BLaER1 (cell line): ENCODE results near the gene PPP6R3.

Source experiments
- H3K27ac ChIP-seq: shearing (Covaris generic); formaldehyde crosslinking; 2 replicates; pipeline ENCODE4 v1.8.1; 2022
- H3K27me3 ChIP-seq: shearing (Covaris generic); formaldehyde crosslinking; 2 replicates; pipeline ENCODE4 v1.8.1; 2022
- H3K36me3 ChIP-seq: shearing (Covaris generic); formaldehyde crosslinking; 2 replicates; pipeline ENCODE4 v1.8.1; 2022
- H3K4me1 ChIP-seq: shearing (Covaris generic); formaldehyde crosslinking; 2 replicates; pipeline ENCODE4 v1.8.1; 2022
- H3K4me2 ChIP-seq: shearing (Covaris generic); formaldehyde crosslinking; 2 replicates; pipeline ENCODE4 v1.8.1; 2022
- H3K4me3 ChIP-seq: shearing (Covaris generic); formaldehyde crosslinking; 2 replicates; pipeline ENCODE4 v1.8.1; 2022
- H3K9ac ChIP-seq: shearing (Covaris generic); formaldehyde crosslinking; 2 replicates; pipeline ENCODE4 v1.8.1; 2022
- H3K9me3 ChIP-seq: shearing (Covaris generic); formaldehyde crosslinking; 2 replicates; pipeline ENCODE4 v1.8.1; 2022
- H4K20me1 ChIP-seq: shearing (Covaris generic); formaldehyde crosslinking; 2 replicates; pipeline ENCODE4 v1.8.1; 2022
- Cebpa-rat ChIP-seq: shearing (Covaris generic); IDR thresholded peaks from 2 replicates; pipeline ENCODE4 v1.8.1; 2022

The PPP6R3 gene

GRCh38 chr11:68498903-68499883, 38.6 kb downstream of the PPP6R3 start:
- Histone ChIP-seq H3K4me1 (peaks cover 99% of the 10 kb centered on the region), H4K20me1 (peaks cover 100% of the 10 kb centered on the region), H3K9ac (0 out of 2 replicates have a peak overlapping the region, but pooled peaks have one; percentile 18), H3K27ac (peak overlapping the region; percentile 49), H3K4me2 (peak overlapping the region; percentile 52), H3K4me3 (no peak overlapping the region), H3K36me3 (peaks cover 12% of the 10 kb centered on the region; the same call in 1 of the 2 replicates), H3K9me3 (peaks cover 8% of the 10 kb centered on the region), H3K27me3 (no peaks in the 10 kb centered on the region)
- no peak for TF ChIP-seq Cebpa-rat

DNA sequence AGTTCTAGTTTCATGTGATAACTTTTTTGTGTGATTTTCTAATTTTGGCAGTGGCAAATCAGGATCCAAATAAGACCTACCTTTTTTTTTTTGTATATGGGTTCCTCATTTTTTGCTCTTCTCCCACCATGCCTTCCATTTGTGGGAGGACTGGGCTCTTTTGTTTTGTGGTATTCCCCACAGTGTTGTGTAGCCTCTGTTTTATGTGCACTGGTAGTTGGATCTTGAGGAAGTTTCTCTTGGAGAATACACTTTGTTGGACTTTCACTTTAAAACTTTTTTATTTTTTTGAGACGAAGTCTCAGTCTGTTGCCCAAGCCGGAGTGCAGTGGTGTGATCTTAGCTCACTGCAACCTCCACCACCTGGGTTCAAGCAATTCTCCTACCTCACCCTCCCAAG, 39.7 kb downstream of the PPP6R3 start:
- TF ChIP-seq Cebpa-rat = no peak
- Histone ChIP-seq H3K27ac (no peak overlapping the region), H3K9ac (no peak overlapping the region), H3K27me3 (no peaks in the 10 kb centered on the region), H3K4me3 (no peak overlapping the region), H3K4me1 (peaks cover 99% of the 10 kb centered on the region), H4K20me1 (peaks cover 100% of the 10 kb centered on the region), H3K36me3 (peaks cover 12% of the 10 kb centered on the region; the same call in 1 of the 2 replicates), H3K4me2 (peak overlapping the region; percentile 13; the same call in 1 of the 2 replicates), H3K9me3 (peaks cover 8% of the 10 kb centered on the region)

DNA sequence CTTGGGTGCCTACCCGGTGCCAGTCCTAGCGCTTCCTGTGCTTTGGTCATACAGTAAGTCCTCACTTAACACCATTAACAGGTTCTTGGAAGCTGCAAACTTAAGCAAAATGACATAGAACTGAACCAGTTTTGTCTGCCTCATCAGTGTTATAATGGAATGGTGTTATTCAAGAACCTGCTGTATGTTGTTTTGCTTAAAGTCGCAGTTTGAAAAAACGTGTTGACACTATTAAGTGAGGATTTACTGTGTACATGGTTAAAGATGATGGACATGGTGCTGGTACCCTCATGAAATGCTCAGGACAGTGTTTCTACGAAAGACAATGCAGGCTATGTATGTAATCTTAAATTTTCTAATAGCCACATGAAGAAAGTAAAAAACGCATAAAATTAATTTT, 41.3 kb downstream of the PPP6R3 start:
- Histone ChIP-seq H3K4me2 (no peak overlapping the region), H4K20me1 (peaks cover 100% of the 10 kb centered on the region), H3K4me1 (peaks cover 99% of the 10 kb centered on the region), H3K36me3 (peaks cover 4% of the 10 kb centered on the region; the same call in 1 of the 2 replicates), H3K4me3 (no peak overlapping the region), H3K9ac (no peak overlapping the region), H3K27me3 (no peaks in the 10 kb centered on the region), H3K9me3 (no peaks in the 10 kb centered on the region), H3K27ac (no peak overlapping the region)
- TF ChIP-seq Cebpa-rat = no peak

GRCh38 chr11:68503251-68503687, 42.7 kb downstream of the PPP6R3 start:
- peak overlapping the region; percentile 84 for H3K4me2 ChIP-seq

DNA sequence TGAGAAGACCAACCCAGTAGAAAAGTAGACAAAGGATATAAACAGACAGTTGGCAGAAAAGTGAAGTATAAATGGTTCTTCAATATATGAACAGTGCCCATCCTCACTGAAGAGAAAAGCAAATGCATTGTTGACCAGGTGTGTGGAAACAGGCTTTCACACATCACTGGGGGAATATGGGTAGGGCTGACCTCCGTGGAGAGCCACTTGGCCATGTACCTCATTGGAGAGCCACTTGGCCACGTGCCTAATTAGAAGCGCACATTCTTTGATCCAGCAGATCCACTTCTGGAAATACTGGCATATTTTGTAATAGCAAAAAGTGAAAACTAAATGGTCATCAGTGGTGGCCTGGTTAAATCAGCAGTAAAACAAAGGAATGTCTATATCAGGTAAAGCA, 43.2 kb downstream of the PPP6R3 start:
- Histone ChIP-seq H3K4me1 (peaks cover 99% of the 10 kb centered on the region), H3K4me3 (no peak overlapping the region), H3K9me3 (no peaks in the 10 kb centered on the region), H3K9ac (no peak overlapping the region), H3K36me3 (peaks cover 9% of the 10 kb centered on the region; the same call in 1 of the 2 replicates), H4K20me1 (peaks cover 100% of the 10 kb centered on the region), H3K27me3 (no peaks in the 10 kb centered on the region), H3K27ac (peak overlapping the region; percentile 44; the same call in 1 of the 2 replicates), H3K4me2 (peak overlapping the region; percentile 84)
- no peak for TF ChIP-seq Cebpa-rat

More at GRCh38 chr11:68503251-68503687, 42.7 kb downstream of the PPP6R3 start:
- no peak for TF ChIP-seq Cebpa-rat
- no peak overlapping the region for H3K4me3 ChIP-seq
- H3K27me3 ChIP-seq = no peaks in the 10 kb centered on the region
- H3K36me3 ChIP-seq = peaks cover 9% of the 10 kb centered on the region; the same call in 1 of the 2 replicates
- no peak overlapping the region for H3K9ac ChIP-seq
- H3K9me3 ChIP-seq = no peaks in the 10 kb centered on the region
- peaks cover 99% of the 10 kb centered on the region for H3K4me1 ChIP-seq
- peak overlapping the region; percentile 44 for H3K27ac ChIP-seq
- peaks cover 100% of the 10 kb centered on the region for H4K20me1 ChIP-seq

GRCh38 chr11:68504432-68505066, 44.0 kb downstream of the PPP6R3 start:
- Histone ChIP-seq H3K36me3 (peaks cover 9% of the 10 kb centered on the region; the same call in 1 of the 2 replicates), H4K20me1 (peaks cover 100% of the 10 kb centered on the region), H3K9me3 (no peaks in the 10 kb centered on the region), H3K9ac (no peak overlapping the region), H3K4me2 (peak overlapping the region; percentile 84), H3K27ac (peak overlapping the region; percentile 67; the same call in 1 of the 2 replicates), H3K4me3 (no peak overlapping the region), H3K27me3 (no peaks in the 10 kb centered on the region), H3K4me1 (peaks cover 99% of the 10 kb centered on the region)
- no peak for TF ChIP-seq Cebpa-rat

DNA sequence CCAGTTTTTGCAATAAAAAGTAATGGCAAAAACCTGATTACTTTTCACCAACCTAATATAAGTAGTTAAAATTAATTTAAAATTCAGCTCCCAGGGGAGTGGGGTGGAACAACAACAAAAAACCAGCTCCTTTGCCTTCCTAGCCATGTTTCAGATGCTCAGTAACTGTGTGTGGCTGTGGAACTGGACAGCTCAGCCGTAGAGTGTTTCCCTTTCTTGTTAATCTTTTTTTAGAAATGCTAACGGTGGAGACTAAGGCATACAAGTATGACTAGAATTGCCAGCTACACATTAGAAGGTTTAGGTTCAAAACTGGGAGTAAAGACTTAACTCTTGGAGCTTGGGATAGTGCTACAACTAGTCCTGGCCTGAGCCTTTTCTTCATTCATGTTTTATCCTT, 45.0 kb downstream of the PPP6R3 start:
- Histone ChIP-seq H3K36me3 (peaks cover 16% of the 10 kb centered on the region; the same call in 1 of the 2 replicates), H3K9me3 (no peaks in the 10 kb centered on the region), H3K4me2 (peak overlapping the region; percentile 84), H4K20me1 (peaks cover 100% of the 10 kb centered on the region), H3K27me3 (no peaks in the 10 kb centered on the region), H3K27ac (peak overlapping the region; percentile 67), H3K9ac (peak overlapping the region; percentile 58), H3K4me1 (peaks cover 99% of the 10 kb centered on the region), H3K4me3 (peak overlapping the region; percentile 49; the same call in 1 of the 2 replicates)
- TF ChIP-seq Cebpa-rat = no peak

- Histone ChIP-seq H3K9ac (no peak overlapping the region), H3K36me3 (peaks cover 24% of the 10 kb centered on the region), H3K4me2 (peak overlapping the region; percentile 84; the same call in 1 of the 2 replicates), H4K20me1 (peaks cover 100% of the 10 kb centered on the region), H3K27ac (no peak overlapping the region), H3K27me3 (no peaks in the 10 kb centered on the region), H3K9me3 (no peaks in the 10 kb centered on the region), H3K4me1 (peaks cover 88% of the 10 kb centered on the region), H3K4me3 (no peak overlapping the region)
- TF ChIP-seq Cebpa-rat = no peak
Measured at GRCh38 chr11:68506908-68507307, 46.4 kb downstream of the PPP6R3 start.

DNA sequence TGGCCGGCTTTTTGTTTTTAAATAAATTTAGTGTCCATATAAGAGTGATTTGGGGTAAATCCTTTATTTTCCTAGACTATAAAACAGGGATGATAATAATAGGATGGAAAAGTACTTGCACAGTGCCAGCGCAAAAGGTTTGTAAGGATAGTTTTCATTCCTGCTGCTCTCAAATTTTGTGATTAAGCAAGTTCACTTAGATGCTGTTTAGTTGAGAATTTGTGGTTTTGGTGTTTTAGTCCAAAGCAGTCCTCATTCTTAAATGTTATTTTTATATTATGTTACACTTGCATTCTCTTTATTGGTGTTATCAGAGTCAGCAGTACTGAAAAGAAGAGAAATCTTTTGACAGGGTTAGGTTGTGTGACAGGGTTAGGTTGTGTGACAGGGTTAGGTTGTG, 47.9 kb downstream of the PPP6R3 start:
- H3K4me2 ChIP-seq = peak overlapping the region; percentile 44
- peaks cover 73% of the 10 kb centered on the region for H3K4me1 ChIP-seq
- no peaks in the 10 kb centered on the region for H3K9me3 ChIP-seq
- TF ChIP-seq Cebpa-rat = no peak
- H3K4me3 ChIP-seq = no peak overlapping the region
- no peak overlapping the region for H3K27ac ChIP-seq
- no peaks in the 10 kb centered on the region for H3K27me3 ChIP-seq
- H3K36me3 ChIP-seq = peaks cover 39% of the 10 kb centered on the region
- H3K9ac ChIP-seq = no peak overlapping the region
- peaks cover 100% of the 10 kb centered on the region for H4K20me1 ChIP-seq
